ENCODE results near the gene ANO5. TPM values are rescaled to one million over a fixed set of nuclear protein-coding genes. Genes with fewer than 3 reads are reported as not detected.
A peak's percentile ranks its signal among the peaks of the same experiment; 100 is the strongest.

The ANO5 gene
- total RNA-seq, 1 experiment from 2014 or later, result 6.3 TPM

DNA sequence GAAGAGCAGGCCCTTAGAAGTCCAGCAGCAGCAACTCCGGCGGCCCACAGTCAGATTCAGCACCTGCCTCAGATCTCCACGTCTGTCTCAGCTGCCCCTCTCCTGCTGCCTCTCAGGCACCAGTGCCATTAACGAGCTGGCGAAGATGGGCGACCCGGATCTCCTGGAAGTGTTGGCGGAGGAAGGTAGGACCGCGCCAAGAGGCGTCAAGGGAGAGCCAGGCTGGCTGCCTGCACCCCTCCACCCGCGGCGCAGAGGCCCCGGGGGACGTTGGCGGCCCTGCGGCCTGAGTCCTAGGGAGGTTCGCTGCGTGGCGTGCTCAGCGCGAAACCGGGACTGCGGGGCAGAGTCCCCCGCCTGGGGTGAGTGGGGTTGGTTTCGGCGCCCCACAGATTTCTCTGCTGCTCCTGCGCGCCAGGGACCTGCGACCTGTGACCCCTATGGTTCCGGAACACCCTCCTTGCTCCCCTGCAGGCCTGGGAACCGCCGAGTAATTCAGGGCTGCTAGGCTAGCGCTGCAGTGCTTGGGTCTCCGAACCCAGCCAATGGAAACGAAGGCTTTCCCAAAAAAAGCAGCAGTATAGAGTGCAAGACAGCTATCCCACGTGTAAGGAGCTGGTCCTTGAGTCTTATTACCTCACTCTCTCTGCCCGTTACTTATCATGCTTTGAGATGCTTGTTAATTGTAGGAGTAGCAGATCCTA is 615 bp downstream of the ANO5 start:
- Mint-ChIP-seq H3K27ac (no peak overlapping the region), H3K9me3 (peaks cover 4% of the 10 kb centered on the region; the same call in 1 of the 2 replicates), H3K27me3 (ENCODE audit: low read depth) (no peaks in the 10 kb centered on the region), H3K36me3 (no peaks in the 10 kb centered on the region), H3K4me1 (peaks cover 44% of the 10 kb centered on the region), H3K4me3 (peak overlapping the region; percentile 97)
- POLR2A ChIA-PET, result interaction anchor here (1.0 to 1.8 kb wide), 2 partner anchors 41 to 432 kb away, joined by 3 to 5 read pairs; partner anchors contain the start of gene FANCF
- CTCF ChIA-PET, result interaction anchor here (1.2 to 1.6 kb wide), 2 partner anchors 11 to 51 kb away, joined by 3 to 8 read pairs; no protein-coding TSS in a partner anchor
- peak; percentile 56 for ATAC-seq
- DNase-seq (ENCODE audit: low spot score), result peak; percentile 58
- TF ChIP-seq, protein P1, sequence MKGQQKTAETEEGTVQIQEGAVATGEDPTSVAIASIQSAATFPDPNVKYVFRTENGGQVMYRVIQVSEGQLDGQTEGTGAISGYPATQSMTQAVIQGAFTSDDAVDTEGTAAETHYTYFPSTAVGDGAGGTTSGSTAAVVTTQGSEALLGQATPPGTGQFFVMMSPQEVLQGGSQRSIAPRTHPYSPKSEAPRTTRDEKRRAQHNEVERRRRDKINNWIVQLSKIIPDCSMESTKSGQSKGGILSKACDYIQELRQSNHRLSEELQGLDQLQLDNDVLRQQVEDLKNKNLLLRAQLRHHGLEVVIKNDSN (CRISPR knock-in tag; IDR thresholded peaks at IDR 0.05), result peak; percentile 15; the same call in 1 of the 2 replicates
- TF ChIP-seq SMAD3 (CRISPR knock-in tag; IDR thresholded peaks at IDR 0.05; ENCODE audit: borderline replicate concordance) (no peak), ZNF423 (CRISPR knock-in tag; IDR thresholded peaks at IDR 0.05) (peak; percentile 80)

DNA sequence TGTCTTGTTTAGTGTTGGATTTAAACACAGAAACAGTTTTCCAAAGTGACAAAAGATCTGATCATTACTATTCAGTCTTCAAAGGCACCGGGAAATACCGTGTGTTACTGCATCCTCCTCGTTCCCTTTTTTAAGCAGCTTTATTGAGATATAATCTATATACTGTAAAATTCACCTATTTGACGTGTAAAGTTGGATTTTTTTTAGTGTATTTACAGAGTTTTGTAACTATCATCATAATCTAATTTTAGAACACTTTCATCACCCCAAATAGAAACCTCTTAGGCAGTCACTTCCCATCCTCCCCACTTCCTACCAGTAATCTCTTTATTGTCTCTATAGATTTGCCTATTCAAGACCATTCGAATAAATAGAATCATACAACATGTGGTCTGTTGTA is 1.4 kb downstream of the ANO5 start:
- no peak overlapping the region for H3K27ac Mint-ChIP-seq
- CTCF ChIA-PET, result interaction anchor here (1.2 to 1.6 kb wide), 2 partner anchors 12 to 50 kb away, joined by 3 to 8 read pairs; no protein-coding TSS in a partner anchor

DNA sequence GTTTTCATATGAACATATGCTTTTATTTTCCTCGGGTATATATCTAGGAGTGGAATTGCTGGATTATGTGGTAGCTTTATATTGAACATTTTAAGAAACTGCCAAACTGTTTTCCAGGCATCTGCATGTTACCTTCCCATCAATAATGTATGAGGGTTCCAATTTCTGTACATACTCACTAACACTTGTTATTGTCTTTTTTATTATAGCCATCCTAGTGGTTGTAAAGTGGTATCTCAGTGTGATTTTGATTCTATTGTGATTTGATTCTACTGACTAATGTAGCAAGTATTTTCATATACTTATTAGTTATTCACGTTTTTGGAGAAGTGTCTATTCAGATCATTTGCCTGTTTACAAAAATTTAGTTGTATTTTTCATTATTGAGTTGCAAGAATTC is 2.0 kb downstream of the ANO5 start:
- Mint-ChIP-seq H3K27me3 (ENCODE audit: low read depth) (no peaks in the 10 kb centered on the region), H3K4me3 (peak overlapping the region; percentile 97), H3K36me3 (no peaks in the 10 kb centered on the region), H3K9me3 (peaks cover 4% of the 10 kb centered on the region; the same call in 1 of the 2 replicates), H3K27ac (no peak overlapping the region), H3K4me1 (peaks cover 41% of the 10 kb centered on the region)
- no peak for ATAC-seq
- POLR2A ChIA-PET, result no interaction called here
- no peak for DNase-seq (ENCODE audit: low spot score)
- CTCF ChIA-PET, result no interaction called here
- TF ChIP-seq, protein P2, sequence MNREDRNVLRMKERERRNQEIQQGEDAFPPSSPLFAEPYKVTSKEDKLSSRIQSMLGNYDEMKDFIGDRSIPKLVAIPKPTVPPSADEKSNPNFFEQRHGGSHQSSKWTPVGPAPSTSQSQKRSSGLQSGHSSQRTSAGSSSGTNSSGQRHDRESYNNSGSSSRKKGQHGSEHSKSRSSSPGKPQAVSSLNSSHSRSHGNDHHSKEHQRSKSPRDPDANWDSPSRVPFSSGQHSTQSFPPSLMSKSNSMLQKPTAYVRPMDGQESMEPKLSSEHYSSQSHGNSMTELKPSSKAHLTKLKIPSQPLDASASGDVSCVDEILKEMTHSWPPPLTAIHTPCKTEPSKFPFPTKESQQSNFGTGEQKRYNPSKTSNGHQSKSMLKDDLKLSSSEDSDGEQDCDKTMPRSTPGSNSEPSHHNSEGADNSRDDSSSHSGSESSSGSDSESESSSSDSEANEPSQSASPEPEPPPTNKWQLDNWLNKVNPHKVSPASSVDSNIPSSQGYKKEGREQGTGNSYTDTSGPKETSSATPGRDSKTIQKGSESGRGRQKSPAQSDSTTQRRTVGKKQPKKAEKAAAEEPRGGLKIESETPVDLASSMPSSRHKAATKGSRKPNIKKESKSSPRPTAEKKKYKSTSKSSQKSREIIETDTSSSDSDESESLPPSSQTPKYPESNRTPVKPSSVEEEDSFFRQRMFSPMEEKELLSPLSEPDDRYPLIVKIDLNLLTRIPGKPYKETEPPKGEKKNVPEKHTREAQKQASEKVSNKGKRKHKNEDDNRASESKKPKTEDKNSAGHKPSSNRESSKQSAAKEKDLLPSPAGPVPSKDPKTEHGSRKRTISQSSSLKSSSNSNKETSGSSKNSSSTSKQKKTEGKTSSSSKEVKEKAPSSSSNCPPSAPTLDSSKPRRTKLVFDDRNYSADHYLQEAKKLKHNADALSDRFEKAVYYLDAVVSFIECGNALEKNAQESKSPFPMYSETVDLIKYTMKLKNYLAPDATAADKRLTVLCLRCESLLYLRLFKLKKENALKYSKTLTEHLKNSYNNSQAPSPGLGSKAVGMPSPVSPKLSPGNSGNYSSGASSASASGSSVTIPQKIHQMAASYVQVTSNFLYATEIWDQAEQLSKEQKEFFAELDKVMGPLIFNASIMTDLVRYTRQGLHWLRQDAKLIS (CRISPR knock-in tag; IDR thresholded peaks at IDR 0.05; ENCODE audit: borderline replicate concordance), result no peak
- TF ChIP-seq ZNF317 (CRISPR knock-in tag; IDR thresholded peaks at IDR 0.05; ENCODE audit: borderline replicate concordance, low read depth), result no peak
- TF ChIP-seq ZNF232 (CRISPR knock-in tag; IDR thresholded peaks at IDR 0.05), result no peak
- no peak for TF ChIP-seq SOX15 (CRISPR knock-in tag; IDR thresholded peaks at IDR 0.05)
- TF ChIP-seq, protein P3, sequence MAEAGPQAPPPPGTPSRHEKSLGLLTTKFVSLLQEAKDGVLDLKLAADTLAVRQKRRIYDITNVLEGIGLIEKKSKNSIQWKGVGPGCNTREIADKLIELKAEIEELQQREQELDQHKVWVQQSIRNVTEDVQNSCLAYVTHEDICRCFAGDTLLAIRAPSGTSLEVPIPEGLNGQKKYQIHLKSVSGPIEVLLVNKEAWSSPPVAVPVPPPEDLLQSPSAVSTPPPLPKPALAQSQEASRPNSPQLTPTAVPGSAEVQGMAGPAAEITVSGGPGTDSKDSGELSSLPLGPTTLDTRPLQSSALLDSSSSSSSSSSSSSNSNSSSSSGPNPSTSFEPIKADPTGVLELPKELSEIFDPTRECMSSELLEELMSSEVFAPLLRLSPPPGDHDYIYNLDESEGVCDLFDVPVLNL (CRISPR knock-in tag; IDR thresholded peaks at IDR 0.05; ENCODE audit: borderline replicate concordance, low read depth), result no peak
- TF ChIP-seq, protein P4, sequence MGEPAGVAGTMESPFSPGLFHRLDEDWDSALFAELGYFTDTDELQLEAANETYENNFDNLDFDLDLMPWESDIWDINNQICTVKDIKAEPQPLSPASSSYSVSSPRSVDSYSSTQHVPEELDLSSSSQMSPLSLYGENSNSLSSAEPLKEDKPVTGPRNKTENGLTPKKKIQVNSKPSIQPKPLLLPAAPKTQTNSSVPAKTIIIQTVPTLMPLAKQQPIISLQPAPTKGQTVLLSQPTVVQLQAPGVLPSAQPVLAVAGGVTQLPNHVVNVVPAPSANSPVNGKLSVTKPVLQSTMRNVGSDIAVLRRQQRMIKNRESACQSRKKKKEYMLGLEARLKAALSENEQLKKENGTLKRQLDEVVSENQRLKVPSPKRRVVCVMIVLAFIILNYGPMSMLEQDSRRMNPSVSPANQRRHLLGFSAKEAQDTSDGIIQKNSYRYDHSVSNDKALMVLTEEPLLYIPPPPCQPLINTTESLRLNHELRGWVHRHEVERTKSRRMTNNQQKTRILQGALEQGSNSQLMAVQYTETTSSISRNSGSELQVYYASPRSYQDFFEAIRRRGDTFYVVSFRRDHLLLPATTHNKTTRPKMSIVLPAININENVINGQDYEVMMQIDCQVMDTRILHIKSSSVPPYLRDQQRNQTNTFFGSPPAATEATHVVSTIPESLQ (CRISPR knock-in tag; IDR thresholded peaks at IDR 0.05), result no peak
- TF ChIP-seq, protein P5, sequence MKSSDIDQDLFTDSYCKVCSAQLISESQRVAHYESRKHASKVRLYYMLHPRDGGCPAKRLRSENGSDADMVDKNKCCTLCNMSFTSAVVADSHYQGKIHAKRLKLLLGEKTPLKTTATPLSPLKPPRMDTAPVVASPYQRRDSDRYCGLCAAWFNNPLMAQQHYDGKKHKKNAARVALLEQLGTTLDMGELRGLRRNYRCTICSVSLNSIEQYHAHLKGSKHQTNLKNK (CRISPR knock-in tag; IDR thresholded peaks at IDR 0.05), result no peak
- TF ChIP-seq, protein P6, sequence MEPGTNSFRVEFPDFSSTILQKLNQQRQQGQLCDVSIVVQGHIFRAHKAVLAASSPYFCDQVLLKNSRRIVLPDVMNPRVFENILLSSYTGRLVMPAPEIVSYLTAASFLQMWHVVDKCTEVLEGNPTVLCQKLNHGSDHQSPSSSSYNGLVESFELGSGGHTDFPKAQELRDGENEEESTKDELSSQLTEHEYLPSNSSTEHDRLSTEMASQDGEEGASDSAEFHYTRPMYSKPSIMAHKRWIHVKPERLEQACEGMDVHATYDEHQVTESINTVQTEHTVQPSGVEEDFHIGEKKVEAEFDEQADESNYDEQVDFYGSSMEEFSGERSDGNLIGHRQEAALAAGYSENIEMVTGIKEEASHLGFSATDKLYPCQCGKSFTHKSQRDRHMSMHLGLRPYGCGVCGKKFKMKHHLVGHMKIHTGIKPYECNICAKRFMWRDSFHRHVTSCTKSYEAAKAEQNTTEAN (CRISPR knock-in tag; IDR thresholded peaks at IDR 0.05), result no peak

More for the DNA sequence above, 1.4 kb downstream of the ANO5 start:
- DNase-seq (ENCODE audit: low spot score), result no peak
- H3K9me3 Mint-ChIP-seq, result peaks cover 4% of the 10 kb centered on the region; the same call in 1 of the 2 replicates
- no peak for TF ChIP-seq NR2C2 (CRISPR knock-in tag; IDR thresholded peaks at IDR 0.05)
- TF ChIP-seq, protein P7, sequence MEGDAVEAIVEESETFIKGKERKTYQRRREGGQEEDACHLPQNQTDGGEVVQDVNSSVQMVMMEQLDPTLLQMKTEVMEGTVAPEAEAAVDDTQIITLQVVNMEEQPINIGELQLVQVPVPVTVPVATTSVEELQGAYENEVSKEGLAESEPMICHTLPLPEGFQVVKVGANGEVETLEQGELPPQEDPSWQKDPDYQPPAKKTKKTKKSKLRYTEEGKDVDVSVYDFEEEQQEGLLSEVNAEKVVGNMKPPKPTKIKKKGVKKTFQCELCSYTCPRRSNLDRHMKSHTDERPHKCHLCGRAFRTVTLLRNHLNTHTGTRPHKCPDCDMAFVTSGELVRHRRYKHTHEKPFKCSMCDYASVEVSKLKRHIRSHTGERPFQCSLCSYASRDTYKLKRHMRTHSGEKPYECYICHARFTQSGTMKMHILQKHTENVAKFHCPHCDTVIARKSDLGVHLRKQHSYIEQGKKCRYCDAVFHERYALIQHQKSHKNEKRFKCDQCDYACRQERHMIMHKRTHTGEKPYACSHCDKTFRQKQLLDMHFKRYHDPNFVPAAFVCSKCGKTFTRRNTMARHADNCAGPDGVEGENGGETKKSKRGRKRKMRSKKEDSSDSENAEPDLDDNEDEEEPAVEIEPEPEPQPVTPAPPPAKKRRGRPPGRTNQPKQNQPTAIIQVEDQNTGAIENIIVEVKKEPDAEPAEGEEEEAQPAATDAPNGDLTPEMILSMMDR (IDR thresholded peaks at IDR 0.05), result no peak
- no peak for TF ChIP-seq GABPB1 (CRISPR knock-in tag; IDR thresholded peaks at IDR 0.05)
- TF ChIP-seq ZBTB21 (CRISPR knock-in tag; IDR thresholded peaks at IDR 0.05; ENCODE audit: borderline replicate concordance), result no peak
- no peak for TF ChIP-seq ZNF317 (CRISPR knock-in tag; IDR thresholded peaks at IDR 0.05; ENCODE audit: borderline replicate concordance, low read depth)
- TF ChIP-seq TP53 (CRISPR knock-in tag; IDR thresholded peaks at IDR 0.05), result no peak
- no peak for TF ChIP-seq SMAD4 (CRISPR knock-in tag; IDR thresholded peaks at IDR 0.05)
- TF ChIP-seq, protein P6 (CRISPR knock-in tag; IDR thresholded peaks at IDR 0.05), result no peak
- no peak for ATAC-seq
- H3K36me3 Mint-ChIP-seq, result no peaks in the 10 kb centered on the region
- H3K27me3 Mint-ChIP-seq (ENCODE audit: low read depth), result no peaks in the 10 kb centered on the region
- H3K4me3 Mint-ChIP-seq, result peak overlapping the region; percentile 97
- POLR2A ChIA-PET, result interaction anchor here (1.8 kb wide), 1 partner anchor 431 kb away, joined by 5 read pairs; the partner anchor contains the start of gene FANCF
- H3K4me1 Mint-ChIP-seq, result peaks cover 42% of the 10 kb centered on the region

All from WTC11 (cell line).